NCI-H2107 treated with DMSO at 0.1 percent for 48 hours (cell line): ENCODE measurements around the gene ARL1.
"Not testable (repeated sequence)": the region's sequence is repeated elsewhere in the genome, so short reads cannot be mapped to it uniquely, and the experiment has no call there.

ENCODE experiments used
- DNase-seq: peaks from one replicate; lab custom pipeline; 2025; ENCODE audit not compliant: unreplicated experiment; lab: John Stamatoyannopoulos, UW

ARL1 gene

GRCh38 chr12:101407436-101408345 is at the start of gene ARL1:
TSS of gene ARL1 (minus strand) at chr12:101407772. CDS start at chr12:101407645, 127 bp downstream.
- DNase-seq: peak; percentile 82

GRCh38 chr12:101455685-101456084 is 48.1 kb upstream of the ARL1 start:
- DNase-seq: no peak

DNA sequence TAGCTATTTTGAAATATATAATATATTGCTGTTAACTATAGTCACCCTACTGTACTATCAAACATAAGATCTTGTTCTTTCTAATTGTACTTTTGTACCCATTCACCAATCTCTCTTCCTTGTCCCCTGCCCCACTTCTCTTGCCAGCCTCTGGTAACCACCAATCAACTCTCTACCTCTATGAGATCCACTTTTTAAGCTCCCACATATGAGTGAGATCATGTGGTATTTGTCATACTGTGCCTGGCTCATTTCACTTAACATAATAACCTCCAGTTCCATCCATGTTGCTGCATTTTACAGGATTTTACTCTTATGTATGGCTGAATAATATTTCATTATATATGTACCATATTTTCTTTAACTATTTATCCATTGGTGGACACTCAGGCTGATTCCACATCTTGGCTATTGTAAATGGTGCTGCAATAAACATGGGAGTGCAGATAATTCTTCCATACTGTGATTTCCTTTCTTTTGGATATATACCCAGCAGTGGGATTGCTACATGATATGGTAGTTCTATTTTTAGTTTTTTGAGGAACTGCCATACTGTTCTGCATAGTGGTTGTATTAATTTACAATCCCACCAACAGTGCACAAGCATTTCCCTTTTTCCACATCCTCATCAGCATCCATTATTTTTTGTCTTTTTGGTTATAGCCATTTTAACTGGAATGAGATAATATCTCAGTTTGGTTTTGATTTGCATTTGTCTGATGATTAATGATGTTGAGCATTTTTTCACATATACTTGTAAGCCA is 34.1 kb upstream of the ARL1 start:
- DNase-seq: no peak

- no peak for DNase-seq
Measured at GRCh38 chr12:101439236-101439635, 31.7 kb upstream of the ARL1 start.

DNA sequence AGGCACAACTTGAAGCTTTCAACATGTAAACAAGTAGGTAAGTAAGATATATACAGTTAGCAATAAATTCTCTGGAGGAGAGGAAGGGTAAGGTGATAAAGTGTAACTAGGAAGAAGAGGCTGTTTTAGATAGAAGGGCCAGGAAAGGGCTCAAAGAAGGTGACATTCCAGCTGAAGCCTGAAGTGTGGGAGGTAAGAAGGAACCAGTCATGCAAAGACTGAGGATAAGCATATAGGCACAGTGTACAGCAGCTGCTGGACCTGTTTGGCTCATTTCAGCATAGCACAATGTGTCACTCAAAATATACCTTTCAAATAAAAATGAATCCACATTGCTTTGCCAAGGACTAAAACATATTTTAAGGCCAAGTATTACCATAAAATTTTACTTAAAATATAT is 28.6 kb upstream of the ARL1 start:
- no peak for DNase-seq

GRCh38 chr12:101430456-101430855 is 22.9 kb upstream of the ARL1 start:
- DNase-seq: no peak

GRCh38 chr12:101424620-101425019 is 17.0 kb upstream of the ARL1 start:
- no peak for DNase-seq

GRCh38 chr12:101422066-101422465 is 14.5 kb upstream of the ARL1 start:
- DNase-seq: not testable (repeated sequence)

DNA sequence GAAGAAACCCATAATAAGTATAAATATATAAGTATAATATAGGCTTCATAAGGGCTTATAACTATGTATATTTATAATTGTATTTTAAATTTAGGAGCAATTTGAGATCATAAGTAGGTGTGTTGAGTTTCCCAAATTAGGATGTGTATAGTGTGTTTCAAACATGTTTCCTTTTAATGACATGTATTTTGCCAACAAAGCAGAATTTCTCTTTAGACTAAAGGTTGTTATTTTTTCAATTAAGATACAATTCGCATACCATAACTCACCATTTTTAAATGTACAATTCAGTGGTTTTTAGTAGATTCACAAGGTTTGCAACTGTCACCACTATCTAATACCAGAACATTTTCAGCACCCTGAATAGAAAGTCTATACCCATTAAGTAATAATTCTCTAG is 7.7 kb upstream of the ARL1 start:
- no peak for DNase-seq

GRCh38 chr12:101414533-101415119 is 7.1 kb upstream of the ARL1 start:
- DNase-seq: peak; percentile 70

- DNase-seq: not testable (repeated sequence)
Measured at GRCh38 chr12:101410169-101410568, 2.6 kb upstream of the ARL1 start.

DNA sequence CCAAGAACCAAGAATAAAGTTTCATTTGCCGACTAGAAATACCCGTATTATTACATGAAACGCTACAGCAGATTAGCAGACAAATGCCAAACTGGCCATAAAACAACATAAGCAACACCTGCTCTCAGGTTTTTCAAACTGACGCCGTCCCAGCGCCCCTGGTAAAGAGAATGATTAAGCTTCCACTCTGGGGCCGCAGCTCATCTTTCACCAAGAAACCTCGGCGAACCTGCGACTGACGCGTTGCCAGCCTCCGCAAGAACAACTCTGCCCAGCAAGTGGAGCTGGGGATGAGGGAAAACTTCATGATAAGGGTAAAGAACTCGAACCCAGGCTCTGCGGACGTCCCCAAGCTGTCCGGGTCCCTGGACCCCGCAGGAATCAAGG is 530 bp downstream of the ARL1 start:
- DNase-seq: no peak

- DNase-seq: not testable (repeated sequence)
Measured at GRCh38 chr12:101391181-101391580, 16.4 kb downstream of the ARL1 start.

DNA sequence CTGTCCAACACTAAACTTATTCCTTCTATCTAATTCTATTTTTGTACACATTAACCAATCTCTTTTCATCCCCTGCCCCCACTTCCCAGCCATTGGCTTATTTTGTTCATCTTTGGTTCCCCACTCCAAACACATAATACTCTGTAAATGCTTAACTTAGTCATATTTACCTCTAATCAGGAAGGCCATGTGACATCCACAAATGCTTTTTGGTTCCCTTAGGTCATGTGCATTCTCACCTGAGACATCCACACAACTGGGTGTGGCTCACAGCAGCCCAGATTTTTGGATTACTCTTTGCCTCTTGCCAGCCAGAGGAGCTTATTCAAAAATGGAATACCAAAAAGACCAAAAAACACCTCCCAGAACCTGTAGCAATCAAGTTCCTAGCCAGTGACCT is 28.4 kb downstream of the ARL1 start:
- no peak for DNase-seq

DNA sequence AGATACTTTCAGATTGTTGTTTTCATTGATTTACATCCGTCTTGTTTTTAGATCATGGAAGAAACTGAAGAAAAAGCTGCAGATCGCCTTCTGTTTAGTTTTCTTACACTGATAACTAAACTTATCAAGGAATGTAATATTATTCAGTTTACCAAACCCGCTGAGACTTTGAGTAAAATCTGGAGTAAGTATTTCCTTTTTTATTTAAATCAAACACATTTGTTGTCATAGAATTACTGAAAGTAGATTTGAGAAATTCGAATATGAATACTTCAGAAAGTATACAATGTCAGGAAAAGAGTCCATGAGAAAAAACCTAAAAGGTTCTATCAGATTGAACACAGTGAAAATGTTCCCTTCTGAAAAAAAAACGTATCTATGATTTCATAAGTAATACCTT is 32.0 kb downstream of the ARL1 start:
- no peak for DNase-seq

GRCh38 chr12:101372431-101372830 is 35.1 kb downstream of the ARL1 start:
- DNase-seq: no peak

- no peak for DNase-seq
Measured at GRCh38 chr12:101368016-101368415, 39.6 kb downstream of the ARL1 start.

DNA sequence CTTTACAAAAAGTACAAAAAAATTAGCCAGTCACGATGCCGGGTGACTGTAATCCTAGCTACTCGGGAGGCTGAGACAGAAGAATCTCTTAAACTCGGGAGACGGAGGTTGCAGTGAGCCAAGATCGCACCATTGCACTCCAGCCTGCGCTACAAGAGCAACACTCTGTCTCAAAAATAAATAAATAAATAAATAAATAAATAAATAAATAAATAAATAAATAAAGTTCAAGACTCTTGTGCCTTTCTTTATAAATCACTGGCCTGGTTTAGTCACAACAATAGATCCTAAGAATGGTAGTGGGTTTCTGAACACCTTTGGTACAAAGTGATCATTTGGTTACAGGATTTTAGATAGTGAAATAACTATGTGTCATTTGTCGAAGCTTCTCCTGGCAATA is 46.1 kb downstream of the ARL1 start:
- no peak for DNase-seq

DNA sequence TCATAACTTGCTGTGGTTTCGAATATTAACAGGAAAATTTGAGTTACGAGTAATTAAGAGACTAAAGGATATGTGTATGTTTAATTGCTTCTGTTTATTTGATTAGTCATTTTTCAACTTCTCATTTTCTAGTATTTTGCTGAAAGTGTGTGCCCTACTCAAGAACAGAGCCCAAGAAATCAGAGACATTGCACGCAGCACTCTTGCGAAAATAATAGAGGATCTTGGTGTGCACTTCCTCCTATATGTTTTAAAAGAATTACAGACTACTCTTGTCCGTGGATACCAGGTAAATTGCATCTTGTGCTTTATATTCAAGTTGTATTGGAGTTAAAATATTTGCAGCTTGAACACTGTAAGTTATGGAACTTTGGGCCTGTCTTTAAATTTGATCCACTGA is 50.8 kb downstream of the ARL1 start:
- no peak for DNase-seq

DNA sequence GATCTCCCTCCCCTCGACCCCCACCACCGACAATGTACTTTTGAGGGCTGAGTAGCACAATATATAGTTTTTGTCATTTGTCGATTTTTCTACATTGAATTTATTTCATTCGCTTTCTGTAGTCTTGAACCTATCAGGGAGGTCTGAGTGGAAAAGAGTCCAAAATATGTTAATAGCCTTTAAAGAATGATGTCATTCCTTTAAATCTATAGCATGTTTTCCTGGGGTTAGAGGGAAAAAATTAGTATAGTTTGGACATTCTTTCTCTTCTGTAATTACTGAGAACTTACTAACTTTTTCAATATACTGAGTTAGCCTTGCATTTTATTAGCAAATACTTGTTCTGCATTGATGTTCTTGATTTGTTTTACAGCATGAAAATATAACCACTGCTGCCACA is 55.9 kb downstream of the ARL1 start:
- DNase-seq: no peak

DNA sequence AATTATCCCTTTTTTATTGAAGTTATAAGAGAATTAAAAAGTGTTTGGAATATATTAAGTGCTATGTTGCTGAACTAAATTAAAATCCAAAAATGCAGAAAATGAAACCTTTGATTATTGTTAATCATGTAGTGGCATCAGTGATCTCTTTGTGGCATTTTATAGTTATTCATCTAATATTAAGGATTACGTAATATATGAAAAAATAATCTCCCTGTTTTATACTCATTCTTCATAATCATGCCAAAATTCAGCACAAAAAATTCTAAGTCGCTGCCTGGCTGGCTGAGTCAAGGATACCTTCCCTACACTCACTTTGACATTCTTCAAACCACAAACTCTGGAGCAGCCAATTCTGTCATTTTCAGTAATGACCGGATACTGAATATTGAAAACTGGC is 63.7 kb downstream of the ARL1 start:
- no peak for DNase-seq
